ENCODE results near the gene PAWR. TPM values are rescaled to one million over a fixed set of nuclear protein-coding genes. Genes with fewer than 3 reads are reported as not detected.

PAWR gene
- total RNA-seq, 4 donors from 2014 or later, result 45.1 to 92.1 (median 59.5) TPM

- Histone ChIP-seq H3K4me1 (peaks cover 7 to 49% (median 12%) of the 10 kb centered on the region in 3 donors), H3K27me3 (no peaks in the 10 kb centered on the region), H3K27ac (no peak overlapping the region), H3K4me3 (no peak overlapping the region), H3K36me3 (peaks cover 0 to 16% of the 10 kb centered on the region in 2 donors), H3K9me3 (no peaks in the 10 kb centered on the region)
- 70 to 71% methylated on average over 4 to 6 of the region's 6 CpGs for WGBS, 2 donors (ENCODE audit: low coverage in 1 of 2)
- no peak for TF ChIP-seq CTCF (IDR thresholded peaks at IDR 0.05)
- TF ChIP-seq EP300 (IDR thresholded peaks at IDR 0.05), result no peak
- TF ChIP-seq POLR2AphosphoS5 (IDR thresholded peaks at IDR 0.05), result no peak
- no peak for TF ChIP-seq POLR2A (IDR thresholded peaks at IDR 0.05)
- ATAC-seq, result no peak
Measured at GRCh38 chr12:79552192-79552591, 138.6 kb downstream of the PAWR start.

GRCh38 chr12:79549531-79550271 lies 141.1 kb downstream of the PAWR start:
- H3K4me1 ChIP-seq, result peaks cover 7 to 38% (median 15%) of the 10 kb centered on the region in 3 donors
- ATAC-seq, result no peak
- no peaks in the 10 kb centered on the region for H3K27me3 ChIP-seq
- peaks cover 0 to 16% of the 10 kb centered on the region in 2 donors for H3K36me3 ChIP-seq
- no peak overlapping the region for H3K4me3 ChIP-seq
- no peak for TF ChIP-seq POLR2AphosphoS5 (IDR thresholded peaks at IDR 0.05)
- no peak for TF ChIP-seq EP300 (IDR thresholded peaks at IDR 0.05)
- no peak for TF ChIP-seq POLR2A (IDR thresholded peaks at IDR 0.05)
- TF ChIP-seq CTCF (IDR thresholded peaks at IDR 0.05), result no peak
- WGBS, 2 donors (ENCODE audit: low coverage in 1 of 2), result 74% methylated on average over 4 of the region's 4 CpGs; no CpG with 5 or more reads in 1 of the 2 donors
- no peak overlapping the region for H3K27ac ChIP-seq
- H3K9me3 ChIP-seq, result no peaks in the 10 kb centered on the region

- no peaks in the 10 kb centered on the region for H3K27me3 ChIP-seq
- no peak for ATAC-seq
- no peak overlapping the region for H3K4me3 ChIP-seq
- TF ChIP-seq CTCF (IDR thresholded peaks at IDR 0.05) (no peak), POLR2AphosphoS5 (IDR thresholded peaks at IDR 0.05) (no peak), POLR2A (IDR thresholded peaks at IDR 0.05) (no peak), EP300 (IDR thresholded peaks at IDR 0.05) (no peak)
- H3K4me1 ChIP-seq, result peaks cover 7 to 38% (median 15%) of the 10 kb centered on the region in 3 donors
- H3K36me3 ChIP-seq, result peaks cover 0 to 10% of the 10 kb centered on the region in 2 donors
- no peak overlapping the region for H3K27ac ChIP-seq
- no peaks in the 10 kb centered on the region for H3K9me3 ChIP-seq
Measured at GRCh38 chr12:79548610-79548924, 142.2 kb downstream of the PAWR start.

- H3K9me3 ChIP-seq, result no peaks in the 10 kb centered on the region
- H3K27me3 ChIP-seq, result no peaks in the 10 kb centered on the region
- no peak for TF ChIP-seq EP300 (IDR thresholded peaks at IDR 0.05)
- peak; percentile 47 to 67 (median 60) for TF ChIP-seq CTCF (IDR thresholded peaks at IDR 0.05)
- no peak overlapping the region for H3K4me3 ChIP-seq
- H3K27ac ChIP-seq, result peak overlapping the region in 2 of 4 donors; percentile 17 to 38
- 44 to 53% methylated on average over 8 of the region's 8 CpGs for WGBS, 2 donors (ENCODE audit: low coverage in 1 of 2)
- peak; percentile 37 for ATAC-seq
- H3K4me1 ChIP-seq, result peaks cover 7 to 37% (median 15%) of the 10 kb centered on the region in 3 donors
- H3K36me3 ChIP-seq, result peaks cover 0 to 4% of the 10 kb centered on the region in 2 donors
Measured at GRCh38 chr12:79547735-79548609, 142.8 kb downstream of the PAWR start.
